NB4 (cell line): ENCODE measurements around the gene WASF1.

ENCODE experiments used
- DNase-seq: peaks from one replicate; pipeline ENCODE4 v3.0.0; 2010; ENCODE audit warnings: low read depth
- H3K4me3 ChIP-seq: one replicate; pipeline ENCODE4 v1.5.1; 2011; ENCODE audit warnings: mild to moderate bottlenecking, low read depth, low read length, moderate library complexity
- CTCF ChIP-seq: IDR thresholded peaks from one replicate; pipeline ENCODE4 v1.5.1; 2012; ENCODE audit warnings: low read depth, low read length
- MAX ChIP-seq: IDR thresholded peaks from 2 replicates; pipeline ENCODE4 v1.6.1; 2011; ENCODE audit warnings: low read depth, low read length
- MYC ChIP-seq: IDR thresholded peaks from 2 replicates; pipeline ENCODE4 v1.6.1; 2011; ENCODE audit warnings: low read depth, low read length
- POLR2A ChIP-seq: IDR thresholded peaks from 2 replicates; pipeline ENCODE4 v1.6.1; 2011; ENCODE audit warnings: mild to moderate bottlenecking; ENCODE audit not compliant: insufficient read length; ENCODE audit errors: extremely low read depth

WASF1 gene

GRCh38 chr6:110103260-110103659 lies 76.2 kb downstream of the WASF1 start:
- no peak overlapping the region for H3K4me3 ChIP-seq
- no peak for DNase-seq
- TF ChIP-seq MAX, result no peak
- TF ChIP-seq POLR2A, result no peak
- no peak for TF ChIP-seq MYC
- TF ChIP-seq CTCF, result no peak

- H3K4me3 ChIP-seq, result no peak overlapping the region
- DNase-seq, result no peak
- TF ChIP-seq MYC, result no peak
- TF ChIP-seq CTCF, result no peak
- no peak for TF ChIP-seq POLR2A
- TF ChIP-seq MAX, result no peak
Observed at GRCh38 chr6:110102411-110102810, 77.1 kb downstream of the WASF1 start.

GRCh38 chr6:110101885-110102284 lies 77.6 kb downstream of the WASF1 start:
- H3K4me3 ChIP-seq, result no peak overlapping the region
- TF ChIP-seq MAX (no peak), CTCF (no peak), MYC (no peak), POLR2A (no peak)
- DNase-seq, result peak; percentile 45

GRCh38 chr6:110098511-110099116 lies 80.9 kb downstream of the WASF1 start:
- no peak for DNase-seq
- no peak overlapping the region for H3K4me3 ChIP-seq
- TF ChIP-seq POLR2A (no peak), MAX (no peak)

GRCh38 chr6:110097443-110097842 lies 82.0 kb downstream of the WASF1 start:
- no peak for TF ChIP-seq POLR2A
- no peak for TF ChIP-seq CTCF
- no peak for TF ChIP-seq MYC
- no peak for TF ChIP-seq MAX
- no peak for DNase-seq
- no peak overlapping the region for H3K4me3 ChIP-seq

GRCh38 chr6:110095935-110096334 lies 83.5 kb downstream of the WASF1 start:
- TF ChIP-seq POLR2A, result no peak
- no peak for TF ChIP-seq MYC
- no peak for TF ChIP-seq CTCF
- no peak for TF ChIP-seq MAX
- DNase-seq, result no peak
- no peak overlapping the region for H3K4me3 ChIP-seq
